ENCODE results near the gene SLC15A4. TPM values are rescaled to one million over a fixed set of nuclear protein-coding genes. Genes with fewer than 3 reads are reported as not detected.

The SLC15A4 gene
- total and polyA plus RNA-seq, 9 of the 15 experiments (the other 6 are each of a cell fraction or from before 2014, with no cell fraction given), result 5.5 to 20.8 (median 10.1) TPM

DNA sequence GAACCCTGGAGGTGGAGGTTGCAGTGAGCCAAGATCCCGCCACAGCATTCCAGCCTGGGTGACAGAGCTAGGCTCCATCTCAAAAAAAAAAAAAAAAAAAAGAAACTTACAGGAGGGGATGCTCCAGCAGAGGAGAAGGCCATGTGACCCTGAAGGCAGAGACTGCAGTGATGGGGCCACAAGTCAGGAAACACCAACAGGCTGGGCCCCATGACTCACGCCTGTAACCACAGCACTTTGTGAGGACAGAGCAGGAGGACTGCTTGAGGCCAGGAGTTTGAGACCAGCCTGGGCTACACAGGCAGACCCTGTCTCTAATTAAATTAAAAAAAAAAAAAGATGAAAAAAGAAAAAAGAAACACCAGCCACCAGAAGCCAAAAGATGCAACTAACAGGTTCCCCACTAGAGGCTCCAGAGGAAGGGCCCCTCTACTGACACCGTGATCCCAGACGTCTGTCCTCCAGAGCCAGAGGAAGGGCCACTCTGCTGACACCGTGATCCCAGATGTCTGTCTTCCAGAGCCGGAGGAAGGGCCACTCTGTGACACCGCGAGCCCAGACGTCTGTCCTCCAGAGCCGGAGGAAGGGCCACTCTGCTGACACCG is 20.4 kb upstream of the SLC15A4 start:
- Histone ChIP-seq H3K4me1 (replicated peaks in 1 of 2; ENCODE audit: control insufficient read depth in 2 of 2, insufficient read depth in 2 of 2, low read length in 2 of 2) (no peaks in the 10 kb centered on the region; a peak in 1 of 5 replicates), H3K27ac (ENCODE audit: extremely low read depth, low read depth, low read length) (no peak overlapping the region), H3K4me3 (no peak overlapping the region), H3K36me3 (ENCODE audit: control insufficient read depth, insufficient read depth, low read length) (no peaks in the 10 kb centered on the region), H4K20me1 (replicated peaks; ENCODE audit: control insufficient read depth, insufficient read depth, low read length) (no peaks in the 10 kb centered on the region), H3K79me2 (ENCODE audit: control insufficient read depth, insufficient read depth, low read length) (no peaks in the 10 kb centered on the region), H3K9me1 (ENCODE audit: control insufficient read depth, insufficient read depth, low read length) (no peaks in the 10 kb centered on the region), H3K9me3 (replicated peaks; ENCODE audit: control insufficient read depth, insufficient read depth, low read depth, low read length) (no peaks in the 10 kb centered on the region), H3K27me3 (ENCODE audit: control insufficient read depth in 2 of 2, insufficient read depth in 2 of 2, low read length in 2 of 2) (peaks cover 8 to 31% of the 10 kb centered on the region in 2 experiments), H3K4me2 (ENCODE audit: insufficient read depth, low read length) (no peak overlapping the region), H2AFZ (ENCODE audit: low read depth, low read length) (no peak overlapping the region), H3K9ac (ENCODE audit: insufficient read depth in 1 of 2, low read depth in 2 of 2, low read length in 2 of 2) (no peak overlapping the region)
- ChIA-PET CTCF (ENCODE audit: low intra/inter-chr PET ratio) (no interaction called here), POLR2A (no interaction called here)
- BruUV-seq (replicated peaks), result no TSS peak
- intact Hi-C loops (cut with micrococcal nuclease), result no loop called here
- no peak for DNase-seq (ENCODE audit: extremely low read depth in 1 of 4, low spot score in 3 of 4)
- TF ChIP-seq ZHX1 (conservative IDR thresholded peaks at IDR 0.05; ENCODE audit: low read length) (no peak), CTCF (IDR thresholded peaks at IDR 0.05 in 2 of 3, conservative IDR thresholded peaks at IDR 0.05 in 1 of 3; ENCODE audit: insufficient read depth in 2 of 3, low read depth in 1 of 3, low read length in 3 of 3) (peak; percentile 17 to 33 (median 33); a peak in 2 of 6 replicates)
- FAIRE-seq, result no peak
- in situ Hi-C loops (cut with MboI), result no loop called here
- peak; percentile 66; the same call in 1 of the 3 replicates for ATAC-seq
- WGBS (ENCODE audit: insufficient coverage, low coverage, missing lambda C conversion rate), result 16% methylated on average over 10 of the region's 11 CpGs
